SK-N-MC (cell line): ENCODE data around the gene SETD2.
A peak's percentile ranks its signal among the peaks of the same experiment; 100 is the strongest.

ENCODE experiments used
- DNase-seq: peaks from one replicate; pipeline ENCODE4 v3.0.0-alpha.2; 2011; ENCODE audit warnings: low read depth, low spot score
- H3K27ac ChIP-seq: fragments of 200-600 bp; sonication (generic); 2 replicates; pipeline ENCODE4 v1.5.1; 2016; ENCODE audit warnings: mixed run types
- H3K36me3 ChIP-seq: fragments of 200-600 bp; sonication (generic); 2 replicates; pipeline ENCODE4 v1.6.1; 2017; ENCODE audit warnings: antibody characterized with exemption, low read length, mixed read lengths; ENCODE audit not compliant: insufficient read depth
- H3K4me3 ChIP-seq: fragments of 200-600 bp; sonication (generic); 2 replicates; pipeline ENCODE4 v1.5.1; 2016
- H3K9ac ChIP-seq: fragments of 200-600 bp; sonication (generic); 2 replicates; pipeline ENCODE4 v1.8.0; 2017; ENCODE audit warnings: mixed run types, mixed read lengths; ENCODE audit not compliant: insufficient read length
- H3K9me3 ChIP-seq: fragments of 200-600 bp; sonication (generic); 2 replicates; pipeline ENCODE4 v1.6.1; 2017; ENCODE audit warnings: low read depth, mild to moderate bottlenecking, antibody characterized with exemption, low read length, moderate library complexity, mixed read lengths
- EZH2 ChIP-seq: fragments of 200-600 bp; sonication (generic); IDR thresholded peaks from one replicate; pipeline ENCODE4 v1.6.1; 2017; ENCODE audit warnings: antibody characterized with exemption
- FOXP2 ChIP-seq: optimal IDR thresholded peaks from 2 replicates; pipeline ENCODE3; 2011; ENCODE audit warnings: mild to moderate bottlenecking, moderate library complexity; ENCODE audit not compliant: insufficient read depth; ENCODE audit errors: extremely low read length, control extremely low read depth
- POLR2AphosphoS5 ChIP-seq: IDR thresholded peaks from 2 replicates; pipeline ENCODE4 v1.6.1; 2012; ENCODE audit warnings: mild to moderate bottlenecking, low read depth, low read length, borderline replicate concordance

The SETD2 gene

GRCh38 chr3:47015151-47015550, 148.8 kb downstream of the SETD2 start:
- TF ChIP-seq EZH2 (no peak), POLR2AphosphoS5 (no peak), FOXP2 (no peak)
- Histone ChIP-seq H3K36me3 (peaks cover 11% of the 10 kb centered on the region; the same call in 1 of the 2 replicates), H3K9me3 (no peaks in the 10 kb centered on the region), H3K27ac (no peak overlapping the region), H3K9ac (no peak overlapping the region), H3K4me3 (no peak overlapping the region)
- no peak for DNase-seq

- H3K9ac ChIP-seq, result no peak overlapping the region
- H3K27ac ChIP-seq, result no peak overlapping the region
- TF ChIP-seq FOXP2 (no peak), EZH2 (no peak), POLR2AphosphoS5 (no peak)
- H3K9me3 ChIP-seq, result no peaks in the 10 kb centered on the region
- DNase-seq, result no peak
- H3K36me3 ChIP-seq, result peaks cover 11% of the 10 kb centered on the region; the same call in 1 of the 2 replicates
- no peak overlapping the region for H3K4me3 ChIP-seq
These were observed 149.9 kb downstream of the SETD2 start for GRCh38 chr3:47014036-47014435.

GRCh38 chr3:47013231-47013630, 150.7 kb downstream of the SETD2 start:
- H3K9ac ChIP-seq, result no peak overlapping the region
- no peak overlapping the region for H3K4me3 ChIP-seq
- DNase-seq, result no peak
- peaks cover 11% of the 10 kb centered on the region; the same call in 1 of the 2 replicates for H3K36me3 ChIP-seq
- TF ChIP-seq FOXP2 (no peak), EZH2 (no peak), POLR2AphosphoS5 (no peak)
- H3K9me3 ChIP-seq, result no peaks in the 10 kb centered on the region
- H3K27ac ChIP-seq, result no peak overlapping the region

GRCh38 chr3:47012342-47013230, 151.3 kb downstream of the SETD2 start:
- Histone ChIP-seq H3K9me3 (no peaks in the 10 kb centered on the region), H3K36me3 (peaks cover 9% of the 10 kb centered on the region; the same call in 1 of the 2 replicates), H3K4me3 (no peak overlapping the region), H3K27ac (no peak overlapping the region), H3K9ac (no peak overlapping the region)
- no peak for DNase-seq
- TF ChIP-seq FOXP2, result no peak

GRCh38 chr3:47011371-47011770, 152.5 kb downstream of the SETD2 start:
- H3K9ac ChIP-seq, result no peak overlapping the region
- H3K4me3 ChIP-seq, result no peak overlapping the region
- DNase-seq, result no peak
- no peaks in the 10 kb centered on the region for H3K9me3 ChIP-seq
- H3K36me3 ChIP-seq, result no peaks in the 10 kb centered on the region
- TF ChIP-seq EZH2, result no peak
- TF ChIP-seq POLR2AphosphoS5, result no peak
- no peak for TF ChIP-seq FOXP2
- H3K27ac ChIP-seq, result no peak overlapping the region

- Histone ChIP-seq H3K4me3 (no peak overlapping the region), H3K27ac (no peak overlapping the region), H3K36me3 (no peaks in the 10 kb centered on the region), H3K9me3 (no peaks in the 10 kb centered on the region), H3K9ac (no peak overlapping the region)
- TF ChIP-seq FOXP2, result no peak
- no peak for TF ChIP-seq POLR2AphosphoS5
- no peak for TF ChIP-seq EZH2
- no peak for DNase-seq
These were observed 153.0 kb downstream of the SETD2 start for GRCh38 chr3:47010910-47011309.

- Histone ChIP-seq H3K27ac (no peak overlapping the region), H3K9ac (no peak overlapping the region), H3K9me3 (no peaks in the 10 kb centered on the region), H3K36me3 (no peaks in the 10 kb centered on the region), H3K4me3 (no peak overlapping the region)
- no peak for DNase-seq
- TF ChIP-seq POLR2AphosphoS5, result no peak
- TF ChIP-seq FOXP2, result no peak
- no peak for TF ChIP-seq EZH2
These were observed 153.7 kb downstream of the SETD2 start for GRCh38 chr3:47010111-47010712.

- H3K27ac ChIP-seq, result no peak overlapping the region
- DNase-seq, result no peak
- no peaks in the 10 kb centered on the region for H3K36me3 ChIP-seq
- no peak overlapping the region for H3K9ac ChIP-seq
- H3K9me3 ChIP-seq, result no peaks in the 10 kb centered on the region
- TF ChIP-seq POLR2AphosphoS5 (no peak), FOXP2 (no peak), EZH2 (no peak)
- 0 out of 2 replicates have a peak overlapping the region, but pooled peaks have one; percentile 12 for H3K4me3 ChIP-seq
These were observed 154.4 kb downstream of the SETD2 start for GRCh38 chr3:47009225-47010110.
